Right kidney (tissue), 9 donors: ENCODE measurements around the gene KRTAP4-6.
"Not testable (repeated sequence)": the region's sequence is repeated elsewhere in the genome, so short reads cannot be mapped to it uniquely, and the experiment has no call there.

Experiments
- DNase-seq: peaks from one replicate; pipeline ENCODE4 v3.0.0-alpha.2; 2016
- long read RNA-seq, 8 donors: transcript quantifications; one replicate each; lab custom pipeline, GENCODE V29; 2026

Gene KRTAP4-6
- long read RNA-seq, donor 1 = 0 reads
- long read RNA-seq, donor 2 = 0 reads
- long read RNA-seq, donor 3 = 0 reads
- long read RNA-seq, donor 4 = 0 reads
- long read RNA-seq, donor 5 = 0 reads
- long read RNA-seq, donor 6 = 0 reads
- long read RNA-seq, donor 7 = 0 reads
- long read RNA-seq, donor 8 = 0 reads

GRCh38 chr17:41140360-41141131, at the start of gene KRTAP4-6:
Gene KRTAP4-6 (minus strand): TSS chr17:41140544. CDS start chr17:41140487, 57 bp downstream.
- no peak for DNase-seq

- not testable (repeated sequence) for DNase-seq
These were observed 49.5 kb upstream of the KRTAP4-6 start, which contains the start of gene KRTAP9-1 for GRCh38 chr17:41189837-41190318. Gene KRTAP9-1 (plus strand): TSS chr17:41189887. CDS start chr17:41189887, 0 bp downstream.

GRCh38 chr17:41186872-41187271, 46.5 kb upstream of the KRTAP4-6 start:
- DNase-seq = no peak

- DNase-seq = no peak
These were observed 44.7 kb upstream of the KRTAP4-6 start for GRCh38 chr17:41185001-41185400.

- no peak for DNase-seq
These were observed 44.2 kb upstream of the KRTAP4-6 start, which contains the start of gene KRTAP4-1 for GRCh38 chr17:41184480-41184961. Gene KRTAP4-1 (minus strand): TSS chr17:41184911. CDS start chr17:41184854, 57 bp downstream.

- DNase-seq = no peak
These were observed 38.7 kb upstream of the KRTAP4-6 start for GRCh38 chr17:41178843-41179616.

- no peak for DNase-seq
These were observed 38.0 kb upstream of the KRTAP4-6 start for GRCh38 chr17:41178341-41178740.

- no peak for DNase-seq
These were observed 37.5 kb upstream of the KRTAP4-6 start, which contains the start of gene KRTAP4-2 for GRCh38 chr17:41177727-41178271. Gene KRTAP4-2 (minus strand): TSS chr17:41178221. CDS start chr17:41178164, 57 bp downstream.

GRCh38 chr17:41176744-41177387, 36.5 kb upstream of the KRTAP4-6 start:
- DNase-seq = no peak

GRCh38 chr17:41171886-41172285, 31.5 kb upstream of the KRTAP4-6 start:
- no peak for DNase-seq

- DNase-seq = no peak
These were observed 27.8 kb upstream of the KRTAP4-6 start, which contains the start of gene KRTAP4-3 for GRCh38 chr17:41168121-41168520. Gene KRTAP4-3 (minus strand): TSS chr17:41168221. CDS start chr17:41168172, 49 bp downstream.

- no peak for DNase-seq
These were observed 27.2 kb upstream of the KRTAP4-6 start for GRCh38 chr17:41167561-41167960.

GRCh38 chr17:41163828-41164227, 23.5 kb upstream of the KRTAP4-6 start:
- no peak for DNase-seq

- DNase-seq = no peak
These were observed 20.3 kb upstream of the KRTAP4-6 start, which contains the start of gene KRTAP4-4 for GRCh38 chr17:41160648-41161047. Gene KRTAP4-4 (minus strand): TSS chr17:41160748. CDS start chr17:41160691, 57 bp downstream.

- DNase-seq = not testable (repeated sequence)
These were observed 19.8 kb upstream of the KRTAP4-6 start for GRCh38 chr17:41160190-41160589.

- DNase-seq = no peak
These were observed 13.5 kb upstream of the KRTAP4-6 start for GRCh38 chr17:41153856-41154255.

GRCh38 chr17:41151525-41151924, 11.2 kb upstream of the KRTAP4-6 start:
- no peak for DNase-seq

- DNase-seq = no peak
These were observed 9.7 kb upstream of the KRTAP4-6 start for GRCh38 chr17:41150026-41150425.

- no peak for DNase-seq
These were observed 9.3 kb upstream of the KRTAP4-6 start, which contains the start of gene KRTAP4-5 for GRCh38 chr17:41149652-41149985. Gene KRTAP4-5 (minus strand): TSS chr17:41149825. CDS start chr17:41149767, 58 bp downstream.

GRCh38 chr17:41148971-41149651, 8.8 kb upstream of the KRTAP4-6 start:
- DNase-seq = not testable (repeated sequence)
